Astrocyte (in vitro differentiated cells and primary cell): ENCODE results near the gene ISL2. TPM values are rescaled to one million over a fixed set of nuclear protein-coding genes. Genes with fewer than 3 reads are reported as not detected.

Experiments used
- DNase-seq: peaks from one replicate; pipeline ENCODE4 v3.0.0-alpha.2; 2010; ENCODE audit warnings: low read depth
- FAIRE-seq: peaks from 2 replicates; lab custom pipeline; 2011; peaks lifted over from hg19 to GRCh38; lab: Jason Lieb, UNC
- H2AFZ ChIP-seq: 2 replicates; pipeline ENCODE4 v1.6.0; 2012; ENCODE audit warnings: low read depth, low read length, inconsistent platforms
- H3K27ac ChIP-seq: 2 replicates; pipeline ENCODE4 v1.5.1; 2011; ENCODE audit warnings: low read depth, low read length, inconsistent platforms
- H3K27me3 ChIP-seq: 2 replicates; pipeline ENCODE4 v1.6.0; 2011; ENCODE audit warnings: low read length, inconsistent platforms; ENCODE audit not compliant: insufficient read depth
- H3K36me3 ChIP-seq: 2 replicates; pipeline ENCODE4 v1.5.1; 2011; ENCODE audit warnings: low read length, inconsistent platforms; ENCODE audit not compliant: insufficient read depth
- H3K4me1 ChIP-seq: 2 replicates; pipeline ENCODE4 v1.5.1; 2011; ENCODE audit warnings: low read length, inconsistent platforms; ENCODE audit not compliant: insufficient read depth
- H3K4me2 ChIP-seq: 2 replicates; pipeline ENCODE4 v1.6.0; 2012; ENCODE audit warnings: low read length, inconsistent platforms
- H3K4me3 ChIP-seq: 2 replicates; pipeline ENCODE4 v1.5.1; 2011; ENCODE audit warnings: low read depth, mild to moderate bottlenecking, low read length, inconsistent platforms; ENCODE audit not compliant: insufficient read depth
- H3K79me2 ChIP-seq: 2 replicates; pipeline ENCODE4 v1.6.0; 2012; ENCODE audit warnings: mild to moderate bottlenecking, low read length, inconsistent platforms; ENCODE audit not compliant: insufficient read depth
- H3K9ac ChIP-seq: 2 replicates; pipeline ENCODE4 v1.6.0; 2012; ENCODE audit warnings: mild to moderate bottlenecking, low read length, inconsistent platforms
- H3K9me3 ChIP-seq: 2 replicates; pipeline ENCODE4 v1.5.1; 2012; ENCODE audit warnings: low read depth, mild to moderate bottlenecking, low read length, inconsistent platforms; ENCODE audit not compliant: insufficient read depth
- H4K20me1 ChIP-seq: 2 replicates; pipeline ENCODE4 v1.6.0; 2012; ENCODE audit warnings: low read length, inconsistent platforms; ENCODE audit not compliant: insufficient read depth
- H3K27ac Mint-ChIP-seq: one replicate; pipeline ENCODE4 v1.8.0; 2021; ENCODE audit warnings: mild to moderate bottlenecking, mixed read lengths; ENCODE audit not compliant: unreplicated experiment
- H3K27me3 Mint-ChIP-seq: one replicate; pipeline ENCODE4 v1.8.0; 2021; ENCODE audit warnings: low read depth, mixed read lengths; ENCODE audit not compliant: unreplicated experiment
- H3K36me3 Mint-ChIP-seq: one replicate; pipeline ENCODE4 v1.8.0; 2021; ENCODE audit warnings: low read depth, mixed read lengths; ENCODE audit not compliant: unreplicated experiment
- H3K4me1 Mint-ChIP-seq: one replicate; pipeline ENCODE4 v1.8.0; 2021; ENCODE audit warnings: low read depth, mixed read lengths; ENCODE audit not compliant: unreplicated experiment
- H3K4me3 Mint-ChIP-seq: one replicate; pipeline ENCODE4 v1.8.0; 2021; ENCODE audit warnings: mild to moderate bottlenecking, moderate library complexity, mixed read lengths; ENCODE audit not compliant: unreplicated experiment
- H3K9me3 Mint-ChIP-seq: one replicate; pipeline ENCODE4 v1.8.0; 2021; ENCODE audit warnings: mild to moderate bottlenecking, mixed read lengths; ENCODE audit not compliant: unreplicated experiment
- EZH2 ChIP-seq: IDR thresholded peaks from 2 replicates; pipeline ENCODE4 v1.6.1; 2012; ENCODE audit warnings: mild to moderate bottlenecking, low read length, inconsistent platforms; ENCODE audit not compliant: insufficient read depth
- total RNA-seq: library from RNA; stranded (reverse); gene quantifications from 2 replicates; pipeline ENCODE4 v1.2.1, GENCODE V29; 2021
- TF ChIP-seq, protein P1 (sequence below): IDR thresholded peaks from 2 replicates; pipeline ENCODE4 v1.5.1; 2011; ENCODE audit warnings: low read depth, mild to moderate bottlenecking, inconsistent platforms, low read length, moderate library complexity; ENCODE audit not compliant: insufficient read depth

ISL2 gene
- total RNA-seq, 1 donor from 2014 or later = 2.1 TPM

DNA sequence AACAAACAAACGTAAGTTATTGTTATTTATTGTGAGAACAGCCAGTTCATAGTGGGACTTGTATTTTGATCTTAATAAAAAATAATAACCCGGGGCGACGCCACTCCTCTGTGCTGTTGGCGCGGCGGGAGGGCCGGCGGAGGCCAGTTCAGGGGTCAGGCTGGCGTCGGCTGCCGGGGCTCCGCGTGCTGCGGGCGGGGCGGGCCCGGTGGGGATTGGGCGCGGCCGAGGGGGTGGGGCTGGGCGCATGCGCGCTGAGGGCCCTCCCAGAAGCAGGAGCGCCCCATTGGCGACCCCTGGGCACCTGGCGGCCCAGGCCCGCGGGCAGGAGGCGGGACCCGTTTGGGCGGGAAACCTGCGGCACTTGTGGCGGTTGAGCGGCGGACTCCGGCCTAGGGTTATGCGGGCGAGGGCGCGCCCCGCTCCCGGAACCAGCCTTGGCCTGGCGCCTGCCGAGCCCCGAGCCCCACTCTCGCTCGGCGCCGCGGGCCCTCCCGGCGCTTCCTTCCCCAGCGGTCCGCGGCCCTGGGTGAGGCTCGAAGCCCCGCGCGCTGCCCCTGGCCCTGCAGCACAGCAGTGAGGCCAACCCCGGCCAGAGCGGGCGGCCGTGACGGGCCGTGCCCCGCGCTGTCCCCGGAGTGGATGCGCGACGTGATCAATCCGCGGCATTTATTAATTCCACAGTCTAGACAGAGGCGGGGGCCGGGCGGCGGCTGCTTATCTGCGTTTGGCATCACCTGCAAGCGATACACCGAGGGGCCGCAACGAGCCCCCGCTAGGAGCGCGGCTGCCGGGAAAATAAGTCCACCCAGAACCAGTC is 6.0 kb downstream of the ISL2 start:
- Histone ChIP-seq H3K27me3 (peaks cover 96% of the 10 kb centered on the region), H3K4me2 (no peak overlapping the region), H3K79me2 (no peaks in the 10 kb centered on the region), H3K27ac (no peak overlapping the region), H3K9me3 (peaks cover 4% of the 10 kb centered on the region), H3K4me3 (no peak overlapping the region), H3K36me3 (no peaks in the 10 kb centered on the region), H3K9ac (no peak overlapping the region), H2AFZ (no peak overlapping the region), H3K4me1 (peaks cover 24% of the 10 kb centered on the region), H4K20me1 (peaks cover 39% of the 10 kb centered on the region)
- FAIRE-seq (no peak), DNase-seq (no peak)
- H3K27ac Mint-ChIP-seq = no peak overlapping the region
- TF ChIP-seq EZH2 = peak; percentile 92
- TF ChIP-seq, protein P1, sequence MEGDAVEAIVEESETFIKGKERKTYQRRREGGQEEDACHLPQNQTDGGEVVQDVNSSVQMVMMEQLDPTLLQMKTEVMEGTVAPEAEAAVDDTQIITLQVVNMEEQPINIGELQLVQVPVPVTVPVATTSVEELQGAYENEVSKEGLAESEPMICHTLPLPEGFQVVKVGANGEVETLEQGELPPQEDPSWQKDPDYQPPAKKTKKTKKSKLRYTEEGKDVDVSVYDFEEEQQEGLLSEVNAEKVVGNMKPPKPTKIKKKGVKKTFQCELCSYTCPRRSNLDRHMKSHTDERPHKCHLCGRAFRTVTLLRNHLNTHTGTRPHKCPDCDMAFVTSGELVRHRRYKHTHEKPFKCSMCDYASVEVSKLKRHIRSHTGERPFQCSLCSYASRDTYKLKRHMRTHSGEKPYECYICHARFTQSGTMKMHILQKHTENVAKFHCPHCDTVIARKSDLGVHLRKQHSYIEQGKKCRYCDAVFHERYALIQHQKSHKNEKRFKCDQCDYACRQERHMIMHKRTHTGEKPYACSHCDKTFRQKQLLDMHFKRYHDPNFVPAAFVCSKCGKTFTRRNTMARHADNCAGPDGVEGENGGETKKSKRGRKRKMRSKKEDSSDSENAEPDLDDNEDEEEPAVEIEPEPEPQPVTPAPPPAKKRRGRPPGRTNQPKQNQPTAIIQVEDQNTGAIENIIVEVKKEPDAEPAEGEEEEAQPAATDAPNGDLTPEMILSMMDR = no peak
- H3K4me1 Mint-ChIP-seq = peaks cover 12% of the 10 kb centered on the region
- H3K36me3 Mint-ChIP-seq = peaks cover 6% of the 10 kb centered on the region
- H3K4me3 Mint-ChIP-seq = no peak overlapping the region
- peaks cover 20% of the 10 kb centered on the region for H3K9me3 Mint-ChIP-seq
- H3K27me3 Mint-ChIP-seq = peaks cover 68% of the 10 kb centered on the region

DNA sequence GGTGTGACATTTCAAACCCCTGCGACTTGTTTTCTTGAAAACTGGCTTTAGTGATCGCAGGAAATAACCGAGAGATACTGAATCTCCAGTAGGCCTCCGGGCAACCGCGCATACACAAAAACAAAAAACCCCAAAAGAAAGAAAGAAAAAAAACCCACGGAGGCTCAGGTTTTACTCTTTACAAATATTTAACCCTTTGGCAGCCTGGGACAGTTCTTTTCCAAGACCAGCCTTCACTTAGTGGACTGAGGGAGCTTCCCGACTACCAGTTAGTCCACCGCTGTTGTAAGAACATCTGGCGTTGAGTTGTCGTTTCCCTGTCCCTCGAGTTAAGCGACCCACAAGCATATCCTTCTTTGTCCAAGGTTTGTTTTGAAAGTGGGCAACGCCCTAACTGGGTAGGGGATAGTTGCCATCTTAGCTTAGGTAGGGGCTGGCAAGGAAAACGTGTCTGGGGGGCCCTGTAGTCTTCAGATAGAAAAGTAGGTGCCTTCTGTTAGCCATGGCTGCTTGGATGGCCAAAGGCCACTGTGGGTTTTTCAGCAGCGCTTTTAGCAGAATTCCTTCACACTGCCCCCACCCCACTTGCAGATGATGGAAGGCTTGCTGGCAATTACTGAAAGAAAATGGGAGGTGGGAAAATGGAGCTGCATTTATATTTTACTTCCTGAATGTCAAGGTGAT is 6.9 kb downstream of the ISL2 start:
- Histone ChIP-seq H3K36me3 (no peaks in the 10 kb centered on the region), H3K9ac (no peak overlapping the region), H2AFZ (no peak overlapping the region), H3K79me2 (no peaks in the 10 kb centered on the region), H3K4me3 (no peak overlapping the region), H3K9me3 (peaks cover 2% of the 10 kb centered on the region), H4K20me1 (peaks cover 38% of the 10 kb centered on the region), H3K27ac (no peak overlapping the region), H3K4me1 (peaks cover 22% of the 10 kb centered on the region), H3K4me2 (no peak overlapping the region), H3K27me3 (peaks cover 92% of the 10 kb centered on the region)
- FAIRE-seq (no peak), DNase-seq (no peak)
- no peak overlapping the region for H3K4me3 Mint-ChIP-seq
- no peak overlapping the region for H3K27ac Mint-ChIP-seq
- H3K9me3 Mint-ChIP-seq = peaks cover 20% of the 10 kb centered on the region
- no peak for TF ChIP-seq EZH2
- TF ChIP-seq, protein P1 = no peak
- H3K36me3 Mint-ChIP-seq = peaks cover 6% of the 10 kb centered on the region
- H3K4me1 Mint-ChIP-seq = peaks cover 12% of the 10 kb centered on the region
- peaks cover 75% of the 10 kb centered on the region for H3K27me3 Mint-ChIP-seq
